ENCODE measurements around the gene PALLD. TPM values are rescaled to one million over a fixed set of nuclear protein-coding genes. Genes with fewer than 3 reads are reported as not detected.

Gene PALLD
- total RNA-seq, 1 experiment from 2014 or later: 18.3 TPM

- H3K9me3 ChIP-seq (ENCODE audit: control insufficient read depth, low read depth, low read length): no peaks in the 10 kb centered on the region
- TF ChIP-seq CTCF (conservative IDR thresholded peaks at IDR 0.05): no peak
These were observed 388.5 kb downstream of the PALLD start for GRCh38 chr4:168885400-168885799.

More at GRCh38 chr4:168885400-168885799, 388.5 kb downstream of the PALLD start:
- no CpG with 5 or more reads among the region's 2 CpGs for WGBS (ENCODE audit: extremely low coverage, insufficient read length, low lambda C conversion rate)
- no peaks in the 10 kb centered on the region for H4K20me1 ChIP-seq (ENCODE audit: control insufficient read depth, insufficient read depth, insufficient read length)
- H2AFZ ChIP-seq (ENCODE audit: low read length): no peak overlapping the region
- H3K14ac ChIP-seq (ENCODE audit: insufficient read depth, low read length): no peak overlapping the region
- H3K27me3 ChIP-seq (ENCODE audit: insufficient read depth, low read length): no peaks in the 10 kb centered on the region
- no peaks in the 10 kb centered on the region for H3K4me1 ChIP-seq (ENCODE audit: insufficient read depth, low read length)
- Mint-ChIP-seq H3K9me3 (peaks cover 0 to 3% of the 10 kb centered on the region in 2 experiments; a peak in 1 of 5 replicates), H3K4me3 (no peak overlapping the region), H3K4me1 (no peaks in the 10 kb centered on the region), H3K27ac (no peak overlapping the region), H3K36me3 (ENCODE audit: insufficient read depth in 1 of 3, low read depth in 3 of 3) (peaks cover 5 to 13% (median 9%) of the 10 kb centered on the region in 3 experiments; a peak in 5 of 7 replicates), H3K27me3 (ENCODE audit: low read depth) (no peaks in the 10 kb centered on the region)
- no peaks in the 10 kb centered on the region for H3K23me2 ChIP-seq (ENCODE audit: insufficient read length, low read depth, low read length, poor library complexity, severe bottlenecking)
- H3K9ac ChIP-seq (ENCODE audit: extremely low read depth, insufficient read length, low read length): no peak overlapping the region
- no peaks in the 10 kb centered on the region for H3K79me2 ChIP-seq (ENCODE audit: insufficient read depth, low read length)
- H2BK20ac ChIP-seq (ENCODE audit: low read depth, low read length, poor library complexity, severe bottlenecking): no peak overlapping the region
- no peak overlapping the region for H3K4ac ChIP-seq (ENCODE audit: low read depth, low read length)
- no peak for DNase-seq
- H3K56ac ChIP-seq (ENCODE audit: insufficient read length, low read depth, low read length): no peak overlapping the region
- H2BK12ac ChIP-seq (ENCODE audit: insufficient read length, low read depth, low read length): no peak overlapping the region
- H3K23ac ChIP-seq (ENCODE audit: insufficient read length, low read depth, low read length): no peak overlapping the region
- no peak overlapping the region for H3T11ph ChIP-seq (ENCODE audit: low read length)
- H2BK5ac ChIP-seq (ENCODE audit: insufficient read length, low read length): no peak overlapping the region
- H3K18ac ChIP-seq (ENCODE audit: insufficient read length, low read depth, low read length): no peak overlapping the region
- H3K4me2 ChIP-seq (ENCODE audit: insufficient read depth, insufficient read length, low read length): no peak overlapping the region
- no peak overlapping the region for H3K27ac ChIP-seq (ENCODE audit: insufficient read length, low read depth, low read length)
- no peak overlapping the region for H4K8ac ChIP-seq (replicated peaks; ENCODE audit: insufficient read length, low read depth, low read length)
- H2BK15ac ChIP-seq (ENCODE audit: low read depth, low read length): no peak overlapping the region
- no peak overlapping the region for H2BK120ac ChIP-seq (ENCODE audit: low read depth, low read length, poor library complexity, severe bottlenecking)
- no peak overlapping the region for H2AK5ac ChIP-seq (ENCODE audit: insufficient read length, low read length)
- H3K79me1 ChIP-seq (ENCODE audit: insufficient read depth, low read depth, low read length, poor library complexity, severe bottlenecking): no peaks in the 10 kb centered on the region
- no peak overlapping the region for H4K5ac ChIP-seq (ENCODE audit: insufficient read length, low read depth, low read length)
- no peak overlapping the region for H4K91ac ChIP-seq (ENCODE audit: insufficient read length, low read depth, low read length)

Measured in H9 (cell line).